GM12872 (cell line): ENCODE results near the gene CNTRL.

ENCODE experiments used
- TF ChIP-seq, protein P1 (sequence below): IDR thresholded peaks from 3 replicates; pipeline ENCODE4 v1.5.1; 2011; ENCODE audit warnings: low read depth, mild to moderate bottlenecking, low read length, moderate library complexity; ENCODE audit not compliant: insufficient read depth

Gene CNTRL, protein sequence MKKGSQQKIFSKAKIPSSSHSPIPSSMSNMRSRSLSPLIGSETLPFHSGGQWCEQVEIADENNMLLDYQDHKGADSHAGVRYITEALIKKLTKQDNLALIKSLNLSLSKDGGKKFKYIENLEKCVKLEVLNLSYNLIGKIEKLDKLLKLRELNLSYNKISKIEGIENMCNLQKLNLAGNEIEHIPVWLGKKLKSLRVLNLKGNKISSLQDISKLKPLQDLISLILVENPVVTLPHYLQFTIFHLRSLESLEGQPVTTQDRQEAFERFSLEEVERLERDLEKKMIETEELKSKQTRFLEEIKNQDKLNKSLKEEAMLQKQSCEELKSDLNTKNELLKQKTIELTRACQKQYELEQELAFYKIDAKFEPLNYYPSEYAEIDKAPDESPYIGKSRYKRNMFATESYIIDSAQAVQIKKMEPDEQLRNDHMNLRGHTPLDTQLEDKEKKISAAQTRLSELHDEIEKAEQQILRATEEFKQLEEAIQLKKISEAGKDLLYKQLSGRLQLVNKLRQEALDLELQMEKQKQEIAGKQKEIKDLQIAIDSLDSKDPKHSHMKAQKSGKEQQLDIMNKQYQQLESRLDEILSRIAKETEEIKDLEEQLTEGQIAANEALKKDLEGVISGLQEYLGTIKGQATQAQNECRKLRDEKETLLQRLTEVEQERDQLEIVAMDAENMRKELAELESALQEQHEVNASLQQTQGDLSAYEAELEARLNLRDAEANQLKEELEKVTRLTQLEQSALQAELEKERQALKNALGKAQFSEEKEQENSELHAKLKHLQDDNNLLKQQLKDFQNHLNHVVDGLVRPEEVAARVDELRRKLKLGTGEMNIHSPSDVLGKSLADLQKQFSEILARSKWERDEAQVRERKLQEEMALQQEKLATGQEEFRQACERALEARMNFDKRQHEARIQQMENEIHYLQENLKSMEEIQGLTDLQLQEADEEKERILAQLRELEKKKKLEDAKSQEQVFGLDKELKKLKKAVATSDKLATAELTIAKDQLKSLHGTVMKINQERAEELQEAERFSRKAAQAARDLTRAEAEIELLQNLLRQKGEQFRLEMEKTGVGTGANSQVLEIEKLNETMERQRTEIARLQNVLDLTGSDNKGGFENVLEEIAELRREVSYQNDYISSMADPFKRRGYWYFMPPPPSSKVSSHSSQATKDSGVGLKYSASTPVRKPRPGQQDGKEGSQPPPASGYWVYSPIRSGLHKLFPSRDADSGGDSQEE (N-terminal part only)

DNA sequence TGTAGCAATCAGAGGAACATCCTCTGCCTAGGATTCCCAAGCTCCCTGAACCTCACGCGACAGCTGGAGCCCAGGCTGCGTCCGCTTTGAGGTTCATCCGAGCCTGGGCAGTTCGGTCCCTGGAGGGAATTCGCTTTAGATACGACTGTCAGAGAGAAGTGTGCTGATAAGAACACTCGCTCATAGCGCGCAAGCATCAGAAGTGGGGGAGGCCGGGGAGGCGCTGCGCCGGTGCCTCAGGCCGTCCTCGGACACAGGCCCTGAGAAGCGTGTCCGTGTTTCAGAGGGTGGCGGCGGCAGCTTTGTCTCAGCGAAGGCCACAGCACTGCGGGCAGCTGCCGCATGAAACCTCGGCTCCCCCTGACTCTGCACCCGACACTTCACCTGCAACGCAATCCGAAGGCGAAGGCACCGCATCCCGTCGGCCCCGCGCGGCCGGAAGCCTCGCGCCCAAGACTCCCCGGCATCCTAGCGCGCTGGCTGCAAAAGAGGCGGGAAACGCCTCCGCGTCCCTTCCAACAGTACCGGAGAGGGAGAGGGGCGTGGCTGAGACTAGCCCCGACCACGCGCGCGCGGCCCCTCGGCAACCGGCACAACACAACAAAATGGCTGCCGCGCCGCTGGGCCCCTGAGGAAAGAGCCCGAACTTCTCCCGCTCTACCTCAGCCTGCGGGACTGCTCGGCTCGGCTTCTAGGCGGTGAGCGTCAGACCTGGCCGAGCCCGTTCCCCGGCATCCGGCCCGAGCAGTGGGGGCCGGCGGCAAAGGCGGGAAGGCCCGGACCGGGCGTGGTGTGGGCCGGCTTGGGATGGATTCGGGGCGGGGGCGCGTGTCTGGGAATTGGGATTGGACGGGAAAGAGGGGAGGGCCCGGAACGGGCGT, at the start of gene CNTRL:
TSS of gene CNTRL (plus strand) at position 586 of the 881 bp plus-strand sequence. CDS start 13,372 bp downstream, outside the sequence.
- TF ChIP-seq, protein P1, sequence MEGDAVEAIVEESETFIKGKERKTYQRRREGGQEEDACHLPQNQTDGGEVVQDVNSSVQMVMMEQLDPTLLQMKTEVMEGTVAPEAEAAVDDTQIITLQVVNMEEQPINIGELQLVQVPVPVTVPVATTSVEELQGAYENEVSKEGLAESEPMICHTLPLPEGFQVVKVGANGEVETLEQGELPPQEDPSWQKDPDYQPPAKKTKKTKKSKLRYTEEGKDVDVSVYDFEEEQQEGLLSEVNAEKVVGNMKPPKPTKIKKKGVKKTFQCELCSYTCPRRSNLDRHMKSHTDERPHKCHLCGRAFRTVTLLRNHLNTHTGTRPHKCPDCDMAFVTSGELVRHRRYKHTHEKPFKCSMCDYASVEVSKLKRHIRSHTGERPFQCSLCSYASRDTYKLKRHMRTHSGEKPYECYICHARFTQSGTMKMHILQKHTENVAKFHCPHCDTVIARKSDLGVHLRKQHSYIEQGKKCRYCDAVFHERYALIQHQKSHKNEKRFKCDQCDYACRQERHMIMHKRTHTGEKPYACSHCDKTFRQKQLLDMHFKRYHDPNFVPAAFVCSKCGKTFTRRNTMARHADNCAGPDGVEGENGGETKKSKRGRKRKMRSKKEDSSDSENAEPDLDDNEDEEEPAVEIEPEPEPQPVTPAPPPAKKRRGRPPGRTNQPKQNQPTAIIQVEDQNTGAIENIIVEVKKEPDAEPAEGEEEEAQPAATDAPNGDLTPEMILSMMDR = no peak

DNA sequence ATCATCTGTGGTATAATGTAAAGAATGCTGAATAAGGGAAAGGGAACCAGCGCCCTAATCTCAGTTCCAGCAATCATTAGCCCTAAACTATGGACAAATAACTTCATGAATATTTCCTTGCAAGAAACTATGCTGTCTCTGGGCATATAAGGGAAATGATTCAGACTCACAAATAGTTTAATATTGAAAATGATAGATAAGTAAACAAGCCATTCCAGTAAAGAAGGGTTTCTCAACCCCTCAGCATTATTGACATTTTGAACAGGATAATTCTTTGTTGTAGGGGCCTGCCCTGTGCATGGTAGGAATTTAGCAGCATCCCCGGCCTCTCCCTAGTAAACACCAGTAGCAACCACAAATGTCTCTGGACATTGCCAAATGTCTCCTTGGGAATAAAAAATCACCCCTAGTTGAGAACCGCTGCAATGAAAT, 48.5 kb upstream of the CNTRL start:
- TF ChIP-seq, protein P1 = no peak

DNA sequence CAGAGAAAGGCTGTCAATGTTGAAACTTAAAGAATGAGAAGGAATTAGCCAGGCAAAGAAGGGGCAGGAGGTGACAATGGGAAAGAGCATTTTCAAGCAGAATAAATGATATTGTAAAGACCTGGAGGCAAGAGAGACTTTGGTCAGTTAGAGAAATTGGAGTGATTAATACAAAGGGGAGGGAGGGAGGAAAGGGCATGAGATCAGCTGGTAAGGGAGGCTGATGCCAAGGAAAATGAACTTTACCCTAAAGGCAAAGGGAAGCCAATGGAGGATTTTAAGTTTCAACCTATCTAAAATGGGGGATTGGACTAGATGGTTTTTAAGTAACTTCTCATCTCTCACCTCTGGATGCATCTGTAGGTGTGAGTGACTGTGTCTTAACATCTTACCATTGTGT, 48.0 kb upstream of the CNTRL start:
- TF ChIP-seq, protein P1 = no peak

DNA sequence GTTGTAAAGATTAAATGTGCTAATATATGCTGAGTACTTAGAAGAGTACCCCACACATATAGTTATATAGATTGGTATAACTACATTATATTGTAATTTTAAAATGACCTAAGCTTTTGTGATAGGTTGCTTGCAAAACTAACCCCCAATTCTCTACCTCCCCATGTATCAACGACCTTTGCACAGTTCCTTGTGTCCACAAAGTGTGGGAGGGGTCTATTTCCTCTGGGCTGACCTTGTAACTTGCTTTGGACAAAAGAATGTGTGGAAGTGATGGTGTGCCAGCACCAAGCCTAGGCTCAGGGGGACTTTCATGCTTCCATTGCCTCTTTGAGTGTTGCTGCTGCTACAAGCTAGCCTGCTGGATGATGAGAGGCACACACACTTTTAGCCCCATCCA, 45.3 kb upstream of the CNTRL start:
- TF ChIP-seq, protein P1 = no peak

DNA sequence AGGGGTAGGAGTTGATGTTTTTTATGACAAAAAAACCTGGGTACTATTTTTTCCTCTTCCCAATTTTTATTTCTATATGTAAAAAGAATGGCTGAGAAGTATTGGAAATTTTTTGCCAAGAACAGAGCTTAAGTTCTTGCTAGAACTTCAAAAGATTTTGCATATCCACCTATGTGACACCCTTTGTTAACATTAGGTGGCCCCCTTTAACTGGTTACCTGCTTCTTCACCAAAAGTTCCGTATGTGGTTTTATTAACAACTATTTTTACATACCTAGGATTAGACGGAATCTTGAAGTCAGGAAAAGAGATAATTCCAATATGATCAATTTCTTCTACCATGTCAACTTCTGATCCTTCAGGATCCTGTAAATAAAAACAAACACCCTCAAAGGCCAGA, 40.2 kb upstream of the CNTRL start:
- TF ChIP-seq, protein P1 = no peak

DNA sequence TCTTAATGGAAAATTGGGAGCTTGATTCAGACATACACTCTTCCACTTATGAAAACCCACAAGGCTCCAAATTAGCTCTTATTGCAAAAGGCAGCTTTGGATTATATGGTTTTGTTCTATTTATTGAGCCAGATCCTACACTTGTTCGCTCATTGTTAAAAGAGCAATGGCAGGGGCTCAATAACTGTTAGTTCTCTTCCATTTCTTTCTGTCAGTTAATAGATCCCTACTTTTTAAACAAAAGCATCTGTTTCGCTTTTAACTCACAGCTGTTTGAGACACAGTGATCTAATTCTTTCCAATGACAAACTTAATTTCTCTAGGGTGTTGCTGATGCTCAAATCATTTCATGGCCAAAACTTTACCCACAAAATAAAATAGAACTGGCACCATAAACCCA, 36.4 kb upstream of the CNTRL start:
- TF ChIP-seq, protein P1 = no peak
